Mammary epithelial cell (primary cell): ENCODE results near the gene FAM3D.

Experiments
- EZH2 ChIP-seq: IDR thresholded peaks from 2 replicates; pipeline ENCODE4 v1.6.1; 2012; ENCODE audit warnings: low read length, inconsistent platforms, borderline replicate concordance
- TF ChIP-seq, protein P1 (sequence below), 2 donors: IDR thresholded peaks in 1 of 2; conservative IDR thresholded peaks in 1 of 2; 2 replicates each; pipeline ENCODE4 v1.5.1; 2011 to 2012; ENCODE audit warnings: inconsistent platforms in 2 of 2, low read length in 2 of 2, mild to moderate bottlenecking in 2 of 2, control low read depth in 1 of 2, low read depth in 1 of 2; ENCODE audit not compliant: insufficient read depth in 1 of 2; ENCODE audit errors: extremely low read depth in 1 of 2

DNA sequence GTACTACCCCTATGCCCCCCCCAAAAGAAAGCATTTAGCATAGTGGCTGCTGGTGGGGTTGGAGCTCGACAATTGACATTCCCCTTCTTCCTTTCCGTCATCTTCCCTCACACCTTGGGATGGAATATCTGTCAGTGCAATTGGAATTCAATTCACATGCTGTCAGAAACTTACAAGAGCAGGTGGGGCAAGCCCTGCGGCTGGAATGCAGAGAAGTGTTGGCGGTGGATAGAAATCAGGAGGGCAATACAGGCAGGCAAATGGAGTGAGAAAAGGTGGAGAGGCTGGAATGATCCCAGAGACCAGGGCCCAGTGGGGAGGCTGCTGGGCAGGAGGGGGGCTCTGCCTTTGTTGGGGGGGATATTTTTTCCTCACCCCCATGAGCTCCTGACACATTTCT lies 44.1 kb downstream of the FAM3D start:
- TF ChIP-seq, protein P1, sequence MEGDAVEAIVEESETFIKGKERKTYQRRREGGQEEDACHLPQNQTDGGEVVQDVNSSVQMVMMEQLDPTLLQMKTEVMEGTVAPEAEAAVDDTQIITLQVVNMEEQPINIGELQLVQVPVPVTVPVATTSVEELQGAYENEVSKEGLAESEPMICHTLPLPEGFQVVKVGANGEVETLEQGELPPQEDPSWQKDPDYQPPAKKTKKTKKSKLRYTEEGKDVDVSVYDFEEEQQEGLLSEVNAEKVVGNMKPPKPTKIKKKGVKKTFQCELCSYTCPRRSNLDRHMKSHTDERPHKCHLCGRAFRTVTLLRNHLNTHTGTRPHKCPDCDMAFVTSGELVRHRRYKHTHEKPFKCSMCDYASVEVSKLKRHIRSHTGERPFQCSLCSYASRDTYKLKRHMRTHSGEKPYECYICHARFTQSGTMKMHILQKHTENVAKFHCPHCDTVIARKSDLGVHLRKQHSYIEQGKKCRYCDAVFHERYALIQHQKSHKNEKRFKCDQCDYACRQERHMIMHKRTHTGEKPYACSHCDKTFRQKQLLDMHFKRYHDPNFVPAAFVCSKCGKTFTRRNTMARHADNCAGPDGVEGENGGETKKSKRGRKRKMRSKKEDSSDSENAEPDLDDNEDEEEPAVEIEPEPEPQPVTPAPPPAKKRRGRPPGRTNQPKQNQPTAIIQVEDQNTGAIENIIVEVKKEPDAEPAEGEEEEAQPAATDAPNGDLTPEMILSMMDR (conservative IDR thresholded peaks at IDR 0.05 in 1 of 2, IDR thresholded peaks at IDR 0.05 in 1 of 2; ENCODE audit: extremely low read depth in 1 of 2, insufficient read depth in 1 of 2, low read depth in 1 of 2, low read length in 2 of 2): no peak
- TF ChIP-seq EZH2: no peak
